ENCODE results near the gene EID1. TPM values are rescaled to one million over a fixed set of nuclear protein-coding genes. Genes with fewer than 3 reads are reported as not detected.

Gene EID1
- total RNA-seq, 1 donor from 2014 or later = 51.3 TPM

- Mint-ChIP-seq H3K27ac (no peak overlapping the region), H3K36me3 (ENCODE audit: low read depth) (no peaks in the 10 kb centered on the region), H3K27me3 (peaks cover 17% of the 10 kb centered on the region), H3K4me3 (no peak overlapping the region), H3K4me1 (no peaks in the 10 kb centered on the region), H3K9me3 (no peaks in the 10 kb centered on the region)
- CTCF ChIA-PET = interaction anchor here (1.2 to 7.1 kb wide), 10 partner anchors 9 to 1453 kb away, joined by 3 to 64 read pairs (median 8); partner anchors contain the start of genes EID1 and FGF7
- ATAC-seq (ENCODE audit: low read depth) = no peak
- intact Hi-C loops (cut with micrococcal nuclease) = loop anchor here (1.0 to 5.0 kb wide), 6 partner anchors 113 to 1455 kb away; partner anchors contain the start of gene SECISBP2L
- POLR2A ChIA-PET = no interaction called here
- DNase-seq = no peak
- no peak for TF ChIP-seq CTCF (IDR thresholded peaks at IDR 0.05)
Measured at GRCh38 chr15:48862705-48863104, 15.2 kb upstream of the EID1 start.

GRCh38 chr15:48865370-48866079 lies 12.4 kb upstream of the EID1 start:
- intact Hi-C loops (cut with micrococcal nuclease) = no loop called here
- no peak for TF ChIP-seq CTCF (IDR thresholded peaks at IDR 0.05)
- DNase-seq = no peak
- ChIA-PET POLR2A (no interaction called here), CTCF (interaction anchor here (7.1 kb wide), 1 partner anchor 556 kb away, joined by 64 read pairs; the partner anchor contains the start of gene FGF7)
- Mint-ChIP-seq H3K9me3 (no peaks in the 10 kb centered on the region), H3K27ac (no peak overlapping the region), H3K4me1 (no peaks in the 10 kb centered on the region), H3K27me3 (peaks cover 25% of the 10 kb centered on the region), H3K36me3 (ENCODE audit: low read depth) (no peaks in the 10 kb centered on the region), H3K4me3 (no peak overlapping the region)
- ATAC-seq (ENCODE audit: low read depth) = no peak

GRCh38 chr15:48866141-48866563 lies 11.8 kb upstream of the EID1 start:
- no peak for ATAC-seq (ENCODE audit: low read depth)
- H3K36me3 Mint-ChIP-seq (ENCODE audit: low read depth) = no peaks in the 10 kb centered on the region
- intact Hi-C loops (cut with micrococcal nuclease) = no loop called here
- no peak overlapping the region for H3K27ac Mint-ChIP-seq
- no peak for DNase-seq
- ChIA-PET CTCF (no interaction called here), POLR2A (no interaction called here)
- TF ChIP-seq CTCF (IDR thresholded peaks at IDR 0.05) = no peak
- no peak overlapping the region for H3K4me3 Mint-ChIP-seq
- H3K9me3 Mint-ChIP-seq = no peaks in the 10 kb centered on the region
- no peaks in the 10 kb centered on the region for H3K4me1 Mint-ChIP-seq
- H3K27me3 Mint-ChIP-seq = peaks cover 30% of the 10 kb centered on the region

- Mint-ChIP-seq H3K27me3 (peaks cover 44% of the 10 kb centered on the region), H3K36me3 (ENCODE audit: low read depth) (no peaks in the 10 kb centered on the region), H3K4me1 (no peaks in the 10 kb centered on the region), H3K27ac (no peak overlapping the region), H3K4me3 (no peak overlapping the region), H3K9me3 (no peaks in the 10 kb centered on the region)
- ChIA-PET POLR2A (no interaction called here), CTCF (no interaction called here)
- no peak for ATAC-seq (ENCODE audit: low read depth)
- intact Hi-C loops (cut with micrococcal nuclease) = no loop called here
- no peak for TF ChIP-seq CTCF (IDR thresholded peaks at IDR 0.05)
- DNase-seq = no peak
Measured at GRCh38 chr15:48868023-48868422, 9.9 kb upstream of the EID1 start.

GRCh38 chr15:48868536-48868935 lies 9.4 kb upstream of the EID1 start:
- no peak overlapping the region for H3K4me3 Mint-ChIP-seq
- ATAC-seq (ENCODE audit: low read depth) (no peak), DNase-seq (no peak)
- POLR2A ChIA-PET = no interaction called here
- no peaks in the 10 kb centered on the region for H3K36me3 Mint-ChIP-seq (ENCODE audit: low read depth)
- intact Hi-C loops (cut with micrococcal nuclease) = no loop called here
- TF ChIP-seq CTCF (IDR thresholded peaks at IDR 0.05) = no peak
- H3K27me3 Mint-ChIP-seq = peaks cover 46% of the 10 kb centered on the region
- H3K9me3 Mint-ChIP-seq = no peaks in the 10 kb centered on the region
- no peak overlapping the region for H3K27ac Mint-ChIP-seq
- CTCF ChIA-PET = interaction anchor here (0.8 kb wide), 1 partner anchor 12 kb away, joined by 3 read pairs; no protein-coding TSS in a partner anchor
- no peaks in the 10 kb centered on the region for H3K4me1 Mint-ChIP-seq

All from activated B cell treated with CpG ODN at 0.5 μM for 24 hours (primary cell).